ENCODE measurements around the gene ADAM23.

The ADAM23 gene

DNA sequence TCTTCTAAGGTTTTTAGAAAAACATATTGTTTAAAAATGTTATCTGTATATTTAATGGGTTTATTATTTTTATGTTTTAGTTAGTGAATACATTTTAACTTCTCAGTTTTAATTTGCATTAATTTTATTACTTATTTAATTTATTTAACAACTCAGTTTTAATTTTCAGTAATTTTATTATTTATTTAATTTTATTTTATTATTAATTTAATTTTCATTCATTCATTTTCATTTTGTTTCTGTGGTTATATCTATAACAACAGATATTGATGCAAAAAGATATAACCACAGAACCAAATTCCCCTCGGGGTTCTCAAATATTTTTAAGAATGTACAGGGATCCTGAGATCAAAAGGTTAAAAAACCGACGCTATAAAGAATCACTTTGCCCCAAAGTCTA, 221.9 kb downstream of the ADAM23 start:
- no peak for DNase-seq (ENCODE audit: low read depth in 2 of 2)
- no peak for TF ChIP-seq CTCF (IDR thresholded peaks at IDR 0.05; ENCODE audit: low read depth, low read length)
- no peak overlapping the region for H3K4me3 ChIP-seq (replicated peaks in 1 of 2; ENCODE audit: low read depth in 2 of 2, low read length in 2 of 2)
